Left lung (tissue), 10 donors: Measurements from ENCODE around the gene ARHGEF33. TPM values are rescaled to one million over a fixed set of nuclear protein-coding genes. Genes with fewer than 3 reads are reported as not detected.

Experiments used
- ATAC-seq: fragments of 200-7000 bp; cut with Tn5 transposase; one replicate; pipeline ENCODE4 v1.9.1; 2020; ENCODE audit warnings: moderate library complexity
- DNase-seq, 4 donors: peaks; one replicate each; pipeline ENCODE4 v3.0.0-alpha.2; 2013 to 2020
- H3K27ac ChIP-seq, 2 donors: fragments of 200-600 bp; sonication (generic) in 1 of 2; one replicate each; pipeline versions ENCODE4 v1.5.0 to v1.8.0; 2020 to 2021
- H3K27me3 ChIP-seq, 2 donors: fragments of 200-600 bp; sonication (generic) in 1 of 2; one replicate each; pipeline versions ENCODE4 v1.5.0 to v1.8.0; 2020 to 2021
- H3K36me3 ChIP-seq, 2 donors: fragments of 200-600 bp; sonication (generic) in 1 of 2; one replicate each; pipeline versions ENCODE4 v1.5.0 to v1.8.0; 2020 to 2021
- H3K4me1 ChIP-seq, 2 donors: fragments of 200-600 bp; one replicate each; pipeline ENCODE4 v1.8.0; 2021
- H3K4me3 ChIP-seq, 2 donors: fragments of 200-600 bp; sonication (generic) in 1 of 2; one replicate each; pipeline versions ENCODE4 v1.5.0 to v1.8.0; 2020 to 2021; ENCODE audit warnings: mild to moderate bottlenecking in 1 of 2
- H3K9me3 ChIP-seq, 2 donors: fragments of 200-600 bp; sonication (generic) in 1 of 2; one replicate each; pipeline versions ENCODE4 v1.5.0 to v1.8.0; 2020 to 2021
- intact Hi-C, 2 donors: fragments of 100-400 bp; cut with DNase I; formaldehyde crosslinking; loops; one replicate each; pipeline versions ENCODE4 v1.11.2 to v1.14.2; 2022
- polyA plus RNA-seq, 6 donors: library from polyadenylated mRNA; unstranded; fragments of 120-200 nt; gene quantifications; one replicate each; pipeline ENCODE4 v1.2.1, GENCODE V29; 2013; ENCODE audit not compliant: insufficient read length in 6 of 6
- total RNA-seq, 2 donors: library from RNA; stranded (reverse); fragmentation: NEBNext Ultra II Directional; extraction: Animal tissue kit (Norgen Biotek cat#: 25700); gene quantifications; one replicate each; pipeline ENCODE4 v1.2.1, GENCODE V29; 2021
- TF ChIP-seq, protein P1 (sequence below), 2 donors: fragments of 200-600 bp; sonication (generic) in 1 of 2; IDR thresholded peaks; one replicate each; pipeline versions ENCODE4 v1.5.0 to v1.8.0; 2021; ENCODE audit warnings: antibody characterized with exemption in 2 of 2
- donor health status: DM: no; HTN: yes; CAD: no.
- donor health status: DM: no; HTN: no; CAD: no.

Gene ARHGEF33
- total and polyA plus RNA-seq, 8 donors = 0.82 to 4.1 (median 3.0) TPM

DNA sequence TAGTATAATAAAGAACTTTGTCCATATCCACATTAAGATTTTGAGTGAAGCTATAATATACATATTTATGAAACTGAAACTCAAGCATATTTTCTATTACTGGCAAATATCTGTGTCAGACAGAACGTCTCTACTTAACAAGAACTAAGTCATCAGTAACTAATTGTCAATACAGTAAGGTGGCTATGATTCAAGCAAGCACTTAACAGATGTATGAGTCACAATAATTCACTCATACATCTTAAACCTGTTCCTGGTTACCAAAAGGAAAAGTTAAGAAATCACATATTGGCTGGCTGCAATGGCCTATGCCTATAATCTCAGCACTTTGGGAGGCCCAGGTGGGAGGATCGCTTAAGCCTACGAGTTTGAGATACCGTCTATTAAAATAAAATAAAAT is 135.2 kb downstream of the ARHGEF33 start:
- H3K27me3 ChIP-seq = no peaks in the 10 kb centered on the region
- H3K9me3 ChIP-seq = no peaks in the 10 kb centered on the region
- no peak overlapping the region for H3K27ac ChIP-seq
- DNase-seq (no peak), ATAC-seq (peak; percentile 65)
- H3K36me3 ChIP-seq = peaks cover 0 to 23% of the 10 kb centered on the region in 2 donors
- TF ChIP-seq, protein P1, sequence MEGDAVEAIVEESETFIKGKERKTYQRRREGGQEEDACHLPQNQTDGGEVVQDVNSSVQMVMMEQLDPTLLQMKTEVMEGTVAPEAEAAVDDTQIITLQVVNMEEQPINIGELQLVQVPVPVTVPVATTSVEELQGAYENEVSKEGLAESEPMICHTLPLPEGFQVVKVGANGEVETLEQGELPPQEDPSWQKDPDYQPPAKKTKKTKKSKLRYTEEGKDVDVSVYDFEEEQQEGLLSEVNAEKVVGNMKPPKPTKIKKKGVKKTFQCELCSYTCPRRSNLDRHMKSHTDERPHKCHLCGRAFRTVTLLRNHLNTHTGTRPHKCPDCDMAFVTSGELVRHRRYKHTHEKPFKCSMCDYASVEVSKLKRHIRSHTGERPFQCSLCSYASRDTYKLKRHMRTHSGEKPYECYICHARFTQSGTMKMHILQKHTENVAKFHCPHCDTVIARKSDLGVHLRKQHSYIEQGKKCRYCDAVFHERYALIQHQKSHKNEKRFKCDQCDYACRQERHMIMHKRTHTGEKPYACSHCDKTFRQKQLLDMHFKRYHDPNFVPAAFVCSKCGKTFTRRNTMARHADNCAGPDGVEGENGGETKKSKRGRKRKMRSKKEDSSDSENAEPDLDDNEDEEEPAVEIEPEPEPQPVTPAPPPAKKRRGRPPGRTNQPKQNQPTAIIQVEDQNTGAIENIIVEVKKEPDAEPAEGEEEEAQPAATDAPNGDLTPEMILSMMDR (IDR thresholded peaks at IDR 0.05) = no peak
- intact Hi-C loops = no loop called here
- no peaks in the 10 kb centered on the region for H3K4me1 ChIP-seq
- H3K4me3 ChIP-seq = no peak overlapping the region

Other genes starting within 250 kb of the ARHGEF33 start
- gene GALM, start 223.8 kb upstream of the ARHGEF33 start, total RNA-seq = 10 to 100 TPM; 12.8 to 21.3 TPM
- 10 to 100 TPM; 21.2 to 33.6 (median 25.8) TPM for gene GALM, start 223.8 kb upstream of the ARHGEF33 start, polyA plus RNA-seq
- 100 to 1,000 TPM in 1 of 2 donors, 10 to 100 TPM in 1; 83.3 to 139 TPM for gene SRSF7, start 138.5 kb upstream of the ARHGEF33 start, total RNA-seq
- 100 to 1,000 TPM; 227 to 290 (median 233) TPM for gene SRSF7, start 138.5 kb upstream of the ARHGEF33 start, polyA plus RNA-seq
- 10 to 100 TPM; 12.4 to 13.0 TPM for gene GEMIN6, start 111.7 kb upstream of the ARHGEF33 start, total RNA-seq
- 10 to 100 TPM; 17.0 to 22.3 (median 18.2) TPM for gene GEMIN6, start 111.7 kb upstream of the ARHGEF33 start, polyA plus RNA-seq
- gene DHX57, start 13.9 kb upstream of the ARHGEF33 start, total RNA-seq = 10 to 100 TPM; 14.7 to 17.9 TPM
- 10 to 100 TPM; 33.0 to 42.8 (median 40.3) TPM for gene DHX57, start 13.9 kb upstream of the ARHGEF33 start, polyA plus RNA-seq
- 10 to 100 TPM; 14.8 to 15.1 TPM for gene MORN2, start 13.9 kb upstream of the ARHGEF33 start, total RNA-seq
- gene MORN2, start 13.9 kb upstream of the ARHGEF33 start, polyA plus RNA-seq = 10 to 100 TPM; 28.0 to 36.9 (median 35.8) TPM
- gene SOS1, start 231.2 kb downstream of the ARHGEF33 start, total RNA-seq = 10 to 100 TPM; 31.3 to 36.6 TPM
- gene SOS1, start 231.2 kb downstream of the ARHGEF33 start, polyA plus RNA-seq = 10 to 100 TPM; 57.8 to 69.2 (median 62.1) TPM